Astrocyte of the cerebellum (primary cell): ENCODE data around the gene PSMD1.

Source experiments
- DNase-seq: peaks from one replicate; pipeline ENCODE4 v3.0.0-alpha.2; 2011; ENCODE audit warnings: low read depth
- H3K4me3 ChIP-seq: 2 replicates; pipeline ENCODE4 v1.5.1; 2011; ENCODE audit warnings: mild to moderate bottlenecking, low read depth, low read length, moderate library complexity
- CTCF ChIP-seq: IDR thresholded peaks from 2 replicates; pipeline ENCODE4 v1.5.1; 2012; ENCODE audit warnings: low read length, low read depth, moderate library complexity, mild to moderate bottlenecking; ENCODE audit errors: missing control alignments
- in situ Hi-C: cut with HindIII; loops from 2 replicates; pipeline ENCODE4 v1.10.0; 2017; ENCODE audit warnings: low sequenced_read_pairs

The PSMD1 gene

GRCh38 chr2:231068525-231069222, 12.0 kb downstream of the PSMD1 start:
- H3K4me3 ChIP-seq: no peak overlapping the region
- no peak for TF ChIP-seq CTCF
- no peak for DNase-seq
- in situ Hi-C loops: no loop called here

GRCh38 chr2:231069379-231070054, 12.8 kb downstream of the PSMD1 start:
- DNase-seq: no peak
- in situ Hi-C loops: no loop called here
- TF ChIP-seq CTCF: no peak
- H3K4me3 ChIP-seq: no peak overlapping the region

- DNase-seq: no peak
- TF ChIP-seq CTCF: no peak
- no peak overlapping the region for H3K4me3 ChIP-seq
- in situ Hi-C loops: no loop called here
These were observed 27.9 kb downstream of the PSMD1 start for GRCh38 chr2:231084565-231084964.

- TF ChIP-seq CTCF: no peak
- in situ Hi-C loops: loop anchor here (5.0 kb wide), 1 partner anchor 84 kb away; no protein-coding TSS in a partner anchor
- no peak for DNase-seq
- no peak overlapping the region for H3K4me3 ChIP-seq
These were observed 32.1 kb downstream of the PSMD1 start for GRCh38 chr2:231088754-231089153.

GRCh38 chr2:231093933-231094332, 37.3 kb downstream of the PSMD1 start:
- in situ Hi-C loops: no loop called here
- no peak for TF ChIP-seq CTCF
- no peak for DNase-seq

GRCh38 chr2:231094736-231095346, 38.2 kb downstream of the PSMD1 start:
- TF ChIP-seq CTCF: no peak

More at GRCh38 chr2:231093933-231094332, 37.3 kb downstream of the PSMD1 start:
- no peak overlapping the region for H3K4me3 ChIP-seq

More at GRCh38 chr2:231094736-231095346, 38.2 kb downstream of the PSMD1 start:
- no peak overlapping the region for H3K4me3 ChIP-seq
- DNase-seq: no peak
- in situ Hi-C loops: loop anchor here (5.0 kb wide), 1 partner anchor 127 kb away; no protein-coding TSS in a partner anchor
